Stomach (tissue), 4 donors: ENCODE data around the gene PLCH1.

Experiments used
- CTCF ChIP-seq, 7 experiments: fragments of 450-650 bp in 4 of 7; fragments of 200-600 bp in 3 of 7; sonication (generic) in 3 of 7; IDR thresholded peaks; one replicate each; pipeline ENCODE4 v1.5.1; 2016 to 2019; ENCODE audit warnings: antibody characterized with exemption in 7 of 7, control low read depth in 2 of 7, mild to moderate bottlenecking in 1 of 7
- POLR2AphosphoS5 ChIP-seq, 3 donors: sonication (generic); formaldehyde crosslinking; IDR thresholded peaks; one replicate each; pipeline ENCODE4 v1.6.1; 2016; ENCODE audit warnings: antibody characterized with exemption in 3 of 3

DNA sequence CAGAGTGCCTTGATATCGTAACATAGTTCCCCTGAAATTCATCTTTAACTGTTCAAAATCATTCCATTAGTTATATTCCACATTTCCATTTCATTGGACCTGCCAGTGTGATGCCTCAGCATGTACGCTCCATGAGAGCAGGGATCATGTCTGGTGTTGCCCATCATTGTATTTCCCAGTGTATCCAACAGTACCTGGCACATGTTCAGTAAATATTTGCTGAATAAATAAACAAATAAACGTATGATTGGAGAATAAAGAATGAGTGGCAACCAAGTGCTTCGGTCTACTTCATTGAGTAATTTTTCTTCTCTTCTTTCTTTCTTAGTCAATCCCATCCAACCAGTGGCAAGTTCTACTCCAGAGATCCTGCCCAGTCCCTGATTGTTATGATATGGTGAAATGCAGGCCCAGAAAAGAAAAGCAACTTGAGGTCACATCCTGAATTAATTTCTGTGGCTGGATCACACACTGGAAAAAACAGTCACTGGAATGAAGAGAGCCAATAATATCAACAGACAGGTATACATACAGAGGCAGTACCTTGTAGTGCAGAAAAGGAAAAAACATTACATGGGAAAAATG, 101.2 kb downstream of the PLCH1 start:
- TF ChIP-seq CTCF (IDR thresholded peaks at IDR 0.05) (no peak), POLR2AphosphoS5 (IDR thresholded peaks at IDR 0.05) (no peak)
